HUES64 (cell line): ENCODE data around the gene ASTE1. TPM values are rescaled to one million over a fixed set of nuclear protein-coding genes. Genes with fewer than 3 reads are reported as not detected.
"Not testable (repeated sequence)": the region's sequence is repeated elsewhere in the genome, so short reads cannot be mapped to it uniquely, and the experiment has no call there.

Source experiments
- H3K27ac ChIP-seq: 2 replicates; pipeline ENCODE4 v1.7.0; 2013; ENCODE audit warnings: low read depth, low read length, inconsistent platforms
- H3K27me3 ChIP-seq: 2 replicates; pipeline ENCODE4 v1.6.1; 2013; ENCODE audit warnings: mild to moderate bottlenecking, low read length; ENCODE audit not compliant: insufficient read depth
- H3K36me3 ChIP-seq: 2 replicates; pipeline ENCODE4 v1.6.1; 2013; ENCODE audit warnings: mild to moderate bottlenecking, low read length; ENCODE audit not compliant: insufficient read depth
- H3K4me1 ChIP-seq: 2 replicates; pipeline ENCODE4 v1.6.1; 2013; ENCODE audit warnings: mild to moderate bottlenecking, low read length, moderate library complexity; ENCODE audit not compliant: insufficient read depth
- H3K4me3 ChIP-seq: 2 replicates; pipeline ENCODE4 v1.5.1; 2013; ENCODE audit warnings: mild to moderate bottlenecking, low read length, moderate library complexity
- H3K9ac ChIP-seq: 2 replicates; pipeline ENCODE4 v1.6.1; 2013; ENCODE audit warnings: mild to moderate bottlenecking, low read depth, low read length
- H3K9me3 ChIP-seq: 2 replicates; pipeline ENCODE4 v1.6.1; 2013; ENCODE audit warnings: low read depth, low read length; ENCODE audit not compliant: insufficient read depth
- WGBS: fragments of 150-250, 120-280 bp; methylation state at CpG from one replicate; pipeline ENCODE4 v1.1.7; 2013; ENCODE audit warnings: missing lambda C conversion rate; 5-methylcytosine and 5-hydroxymethylcytosine counted together
- polyA plus RNA-seq, 2 experiments: library from polyadenylated mRNA; stranded (reverse); fragments of 50-300 nt; gene quantifications; one replicate each; pipeline ENCODE4 v1.2.3, GENCODE V29; 2013

ASTE1 gene
- 7.0 TPM for polyA plus RNA-seq (2013, experiment 1 of 2)
- 6.7 TPM for polyA plus RNA-seq (2013, experiment 2 of 2)

GRCh38 chr3:131026321-131027151 lies at the start of gene ASTE1, which contains the start of gene NEK11:
Gene ASTE1, minus strand, starts transcription at chr3:131026825. Its CDS starts 1,519 bp downstream, at chr3:131025306.
Gene NEK11, plus strand, starts transcription at chr3:131026877. Its CDS starts 2,832 bp downstream, at chr3:131029709.
- peak within 1 kb of the TSS; percentile 82 for H3K9ac ChIP-seq
- 4% methylated on average over 56 of the region's 56 CpGs for WGBS
- H3K4me3 ChIP-seq: peak within 1 kb of the TSS; percentile 83
- peak within 1 kb of the TSS; percentile 83 for H3K27ac ChIP-seq
- H3K9me3 ChIP-seq: no peaks in the 10 kb centered on the region
- H3K27me3 ChIP-seq: 0 out of 2 replicates have a peak, but pooled peaks cover 3% of the 10 kb centered on the region
- peaks cover 16% of the 10 kb centered on the region for H3K36me3 ChIP-seq
- H3K4me1 ChIP-seq: peaks cover 6% of the 10 kb centered on the region; the same call in 1 of the 2 replicates

GRCh38 chr3:131075632-131076328 lies 49.2 kb upstream of the ASTE1 start:
- H3K36me3 ChIP-seq: no peaks in the 10 kb centered on the region
- H3K27ac ChIP-seq: no peak overlapping the region
- H3K4me3 ChIP-seq: no peak overlapping the region
- no peaks in the 10 kb centered on the region for H3K27me3 ChIP-seq
- H3K4me1 ChIP-seq: peaks cover 21% of the 10 kb centered on the region
- no peak overlapping the region for H3K9ac ChIP-seq
- 74% methylated on average over 4 of the region's 4 CpGs for WGBS
- H3K9me3 ChIP-seq: no peaks in the 10 kb centered on the region

GRCh38 chr3:131072845-131073244 lies 46.2 kb upstream of the ASTE1 start:
- Histone ChIP-seq H3K4me3 (no peak overlapping the region), H3K9ac (no peak overlapping the region), H3K27me3 (no peaks in the 10 kb centered on the region), H3K4me1 (peaks cover 13% of the 10 kb centered on the region), H3K36me3 (no peaks in the 10 kb centered on the region), H3K27ac (no peak overlapping the region), H3K9me3 (no peaks in the 10 kb centered on the region)
- WGBS: 90% methylated on average over 2 of the region's 2 CpGs

- H3K4me3 ChIP-seq: no peak overlapping the region
- H3K36me3 ChIP-seq: no peaks in the 10 kb centered on the region
- WGBS: 86% methylated on average over 2 of the region's 2 CpGs
- H3K27me3 ChIP-seq: no peaks in the 10 kb centered on the region
- H3K4me1 ChIP-seq: peaks cover 6% of the 10 kb centered on the region
- H3K27ac ChIP-seq: no peak overlapping the region
- no peak overlapping the region for H3K9ac ChIP-seq
- H3K9me3 ChIP-seq: no peaks in the 10 kb centered on the region
Observed at GRCh38 chr3:131072099-131072559, 45.5 kb upstream of the ASTE1 start.

- Histone ChIP-seq H3K36me3 (no peaks in the 10 kb centered on the region), H3K4me3 (no peak overlapping the region), H3K27me3 (no peaks in the 10 kb centered on the region), H3K9ac (no peak overlapping the region), H3K4me1 (no peaks in the 10 kb centered on the region), H3K27ac (no peak overlapping the region), H3K9me3 (no peaks in the 10 kb centered on the region)
Observed at GRCh38 chr3:131067983-131068382, 41.4 kb upstream of the ASTE1 start.

- H3K27ac ChIP-seq: no peak overlapping the region
- H3K4me3 ChIP-seq: no peak overlapping the region
- H3K36me3 ChIP-seq: no peaks in the 10 kb centered on the region
- no peaks in the 10 kb centered on the region for H3K27me3 ChIP-seq
- WGBS: over 99% methylated on average over 3 of the region's 3 CpGs
- H3K4me1 ChIP-seq: no peaks in the 10 kb centered on the region; the same call in 1 of the 2 replicates
- H3K9ac ChIP-seq: no peak overlapping the region
- no peaks in the 10 kb centered on the region for H3K9me3 ChIP-seq
Observed at GRCh38 chr3:131053043-131053859, 26.6 kb upstream of the ASTE1 start.

- H3K27ac ChIP-seq: no peak overlapping the region
- no peaks in the 10 kb centered on the region; the same call in 1 of the 2 replicates for H3K4me1 ChIP-seq
- H3K9me3 ChIP-seq: no peaks in the 10 kb centered on the region
- H3K36me3 ChIP-seq: no peaks in the 10 kb centered on the region
- no peak overlapping the region for H3K4me3 ChIP-seq
- H3K27me3 ChIP-seq: no peaks in the 10 kb centered on the region
- WGBS: 80% methylated on average over 3 of the region's 3 CpGs
- H3K9ac ChIP-seq: no peak overlapping the region
Observed at GRCh38 chr3:131050001-131050400, 23.4 kb upstream of the ASTE1 start.

- Histone ChIP-seq H3K9ac (no peak overlapping the region), H3K4me1 (no peaks in the 10 kb centered on the region; the same call in 1 of the 2 replicates), H3K27me3 (no peaks in the 10 kb centered on the region), H3K27ac (no peak overlapping the region), H3K9me3 (no peaks in the 10 kb centered on the region), H3K4me3 (no peak overlapping the region), H3K36me3 (no peaks in the 10 kb centered on the region)
- WGBS: 94% methylated on average over 7 of the region's 7 CpGs
Observed at GRCh38 chr3:131048030-131048429, 21.4 kb upstream of the ASTE1 start.

GRCh38 chr3:131047582-131047981 lies 21.0 kb upstream of the ASTE1 start:
- WGBS: 87% methylated on average over 2 of the region's 2 CpGs
- Histone ChIP-seq H3K4me3 (no peak overlapping the region), H3K27ac (no peak overlapping the region), H3K36me3 (no peaks in the 10 kb centered on the region), H3K4me1 (no peaks in the 10 kb centered on the region; the same call in 1 of the 2 replicates), H3K9me3 (no peaks in the 10 kb centered on the region), H3K27me3 (no peaks in the 10 kb centered on the region), H3K9ac (no peak overlapping the region)

- not testable (repeated sequence) for H3K9me3 ChIP-seq, H3K4me3 ChIP-seq, H3K4me1 ChIP-seq, H3K27me3 ChIP-seq, H3K27ac ChIP-seq, H3K36me3 ChIP-seq, H3K9ac ChIP-seq
- WGBS: 82% methylated on average over 10 of the region's 10 CpGs
Observed at GRCh38 chr3:131042271-131042985, 15.8 kb upstream of the ASTE1 start.
